ENCODE results near the gene CDC42EP2.

DNA sequence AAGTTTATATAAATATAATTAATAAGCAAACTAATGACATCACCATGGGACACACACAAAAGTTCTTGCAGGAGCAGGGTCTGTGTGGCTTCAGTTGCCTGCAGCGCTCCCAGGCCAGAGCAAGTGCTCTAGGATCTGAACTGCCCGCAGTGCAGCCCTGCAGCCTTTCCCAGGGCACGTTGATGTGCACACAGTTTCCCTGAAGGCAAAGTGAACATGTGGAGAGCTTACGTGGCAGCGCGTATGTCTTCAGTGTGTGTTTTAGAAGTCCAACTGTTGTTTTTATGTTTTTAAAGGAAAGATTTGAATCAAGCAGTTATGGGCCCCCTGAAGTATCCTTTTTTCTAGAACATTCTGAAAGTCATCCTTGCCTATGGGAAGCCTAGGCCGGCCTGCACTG lies 38.7 kb downstream of the CDC42EP2 start:
- no peak for TF ChIP-seq GATA2 (IDR thresholded peaks at IDR 0.05; ENCODE audit: low read depth, low read length)
- no peak for TF ChIP-seq GATA3 (IDR thresholded peaks at IDR 0.05; ENCODE audit: low read depth, low read length)

All from SH-SY5Y (cell line).